Suprapubic skin (tissue), 4 donors: ENCODE measurements around the gene POLE.

Source experiments
- CTCF ChIP-seq, 2 donors: fragments of 200-600 bp in 1 of 2; fragments of 450-650 bp in 1 of 2; sonication (generic) in 1 of 2; IDR thresholded peaks; one replicate each; pipeline ENCODE4 v1.5.1; 2016 to 2019; ENCODE audit warnings: antibody characterized with exemption in 2 of 2, mild to moderate bottlenecking in 1 of 2, moderate library complexity in 1 of 2
- POLR2A ChIP-seq, 2 donors: fragments of 450-650 bp; IDR thresholded peaks; one replicate each; pipeline ENCODE4 v1.6.1; 2017; ENCODE audit warnings: antibody characterized with exemption in 2 of 2, mild to moderate bottlenecking in 2 of 2, moderate library complexity in 2 of 2
- POLR2AphosphoS5 ChIP-seq, 3 donors: sonication (generic); formaldehyde crosslinking; IDR thresholded peaks; one replicate each; pipeline ENCODE4 v1.6.1; 2017; ENCODE audit warnings: antibody characterized with exemption in 3 of 3

- TF ChIP-seq POLR2A (IDR thresholded peaks at IDR 0.05) (no peak), POLR2AphosphoS5 (IDR thresholded peaks at IDR 0.05) (no peak), CTCF (IDR thresholded peaks at IDR 0.05) (no peak)
Observed at GRCh38 chr12:132624910-132625630, 62.1 kb downstream of the POLE start.
